Neuronal stem cell (in vitro differentiated cells): Measurements from ENCODE around the gene GJA9.

Experiments used
- DNase-seq: peaks from one replicate; pipeline ENCODE4 v3.0.0-alpha.2; 2013; ENCODE audit warnings: low spot score
- H2AFZ ChIP-seq: one replicate; pipeline ENCODE4 v1.6.1; 2013; ENCODE audit warnings: mild to moderate bottlenecking, low read length, inconsistent platforms
- H2AK5ac ChIP-seq: 2 replicates; pipeline ENCODE4 v1.6.1; 2013; ENCODE audit warnings: low read depth, mild to moderate bottlenecking, inconsistent platforms, low read length, moderate library complexity, mixed read lengths
- H2BK120ac ChIP-seq: 2 replicates; pipeline ENCODE4 v1.6.1; 2013; ENCODE audit warnings: low read depth, mild to moderate bottlenecking, inconsistent platforms, low read length, moderate library complexity, mixed read lengths
- H2BK12ac ChIP-seq: one replicate; pipeline ENCODE4 v1.6.1; 2013; ENCODE audit warnings: low read length, inconsistent platforms
- H2BK15ac ChIP-seq: 2 replicates; pipeline ENCODE4 v1.6.1; 2013; ENCODE audit warnings: mild to moderate bottlenecking, low read length, inconsistent platforms, mixed read lengths
- H2BK5ac ChIP-seq: one replicate; pipeline ENCODE4 v1.6.1; 2013; ENCODE audit warnings: inconsistent platforms, mild to moderate bottlenecking, low read length, moderate library complexity
- H3K14ac ChIP-seq: one replicate; pipeline ENCODE4 v1.6.1; 2013; ENCODE audit warnings: low read length, inconsistent platforms
- H3K18ac ChIP-seq: 2 replicates; pipeline ENCODE4 v1.6.1; 2013; ENCODE audit warnings: low read length, inconsistent platforms
- H3K23ac ChIP-seq: 2 replicates; pipeline ENCODE4 v1.6.1; 2013; ENCODE audit warnings: low read depth, mild to moderate bottlenecking, mixed read lengths, low read length, inconsistent platforms; ENCODE audit not compliant: poor library complexity
- H3K27ac ChIP-seq: replicated peaks from 3 replicates; pipeline ENCODE4 v1.5.1; 2013; ENCODE audit warnings: low read length, inconsistent platforms
- H3K27me3 ChIP-seq, 3 experiments: 2 replicates each; pipeline ENCODE4 v1.6.1; 2013; ENCODE audit warnings: low read length in 3 of 3, mild to moderate bottlenecking in 2 of 3, inconsistent platforms in 1 of 3, low read depth in 1 of 3, mixed read lengths in 1 of 3, moderate library complexity in 1 of 3; ENCODE audit not compliant: control insufficient read depth in 3 of 3, insufficient read depth in 3 of 3
- H3K36me3 ChIP-seq, 2 donors: replicated peaks in 1 of 2; 2 replicates each; pipeline ENCODE4 v1.6.1; 2013; ENCODE audit warnings: low read length in 2 of 2; ENCODE audit not compliant: control insufficient read depth in 2 of 2, insufficient read depth in 2 of 2
- H3K4ac ChIP-seq: 2 replicates; pipeline ENCODE4 v1.6.1; 2013; ENCODE audit warnings: inconsistent platforms, mild to moderate bottlenecking, low read length, moderate library complexity
- H3K4me1 ChIP-seq, 2 donors: 1 replicate in 1 of 2; 2 replicates in 1 of 2; pipeline ENCODE4 v1.6.1; 2013; ENCODE audit warnings: low read length in 2 of 2, low read depth in 1 of 2; ENCODE audit not compliant: control insufficient read depth in 2 of 2, insufficient read depth in 1 of 2
- H3K4me2 ChIP-seq: one replicate; pipeline ENCODE4 v1.6.1; 2013; ENCODE audit warnings: mild to moderate bottlenecking, low read length, inconsistent platforms; ENCODE audit not compliant: insufficient read depth, poor library complexity, severe bottlenecking
- H3K4me3 ChIP-seq, 2 donors: 2 replicates each; pipeline ENCODE4 v1.5.1; 2013; ENCODE audit warnings: low read length in 2 of 2, mild to moderate bottlenecking in 2 of 2, inconsistent platforms in 1 of 2, moderate library complexity in 1 of 2
- H3K79me1 ChIP-seq: one replicate; pipeline ENCODE4 v1.6.1; 2013; ENCODE audit warnings: low read depth, mild to moderate bottlenecking, inconsistent platforms, low read length, moderate library complexity
- H3K9ac ChIP-seq: one replicate; pipeline ENCODE4 v1.6.1; 2013; ENCODE audit warnings: mild to moderate bottlenecking, low read depth, low read length, inconsistent platforms; ENCODE audit not compliant: poor library complexity
- H3K9me3 ChIP-seq, 2 donors: replicated peaks in 1 of 2; 2 replicates each; pipeline versions ENCODE3 to v1.6.1; 2013; ENCODE audit warnings: low read length in 2 of 2, mild to moderate bottlenecking in 2 of 2, inconsistent platforms in 1 of 2, low read depth in 1 of 2, mixed read lengths in 1 of 2, moderate library complexity in 1 of 2; ENCODE audit not compliant: control insufficient read depth in 2 of 2, insufficient read depth in 1 of 2
- H4K8ac ChIP-seq: one replicate; pipeline ENCODE4 v1.6.1; 2013; ENCODE audit warnings: low read depth, mild to moderate bottlenecking, inconsistent platforms, low read length, moderate library complexity
- H4K91ac ChIP-seq: one replicate; pipeline ENCODE4 v1.6.1; 2013; ENCODE audit warnings: low read length, low read depth, mild to moderate bottlenecking, inconsistent platforms; ENCODE audit not compliant: poor library complexity
- WGBS, 2 donors: extraction: QIAGEN DNeasy Blood & Tissue Kit; methylation state at CpG; one replicate each; pipeline ENCODE4 v1.1.7; 2013; ENCODE audit warnings: missing lambda C conversion rate in 2 of 2, mixed read lengths in 1 of 2; ENCODE audit not compliant: insufficient read length in 2 of 2, insufficient replicate concordance in 1 of 2; ENCODE audit errors: extremely low coverage in 2 of 2; 5-methylcytosine and 5-hydroxymethylcytosine counted together

Gene GJA9

GRCh38 chr1:38925391-38925790, 44.0 kb upstream of the GJA9 start:
- Histone ChIP-seq H3K23ac (no peak overlapping the region), H2BK5ac (no peak overlapping the region), H4K91ac (no peak overlapping the region), H3K4ac (no peak overlapping the region), H3K27me3 (no peaks in the 10 kb centered on the region), H4K8ac (no peak overlapping the region), H3K4me3 (no peak overlapping the region), H2AFZ (no peak overlapping the region), H3K18ac (no peak overlapping the region), H2BK12ac (no peak overlapping the region), H3K79me1 (no peaks in the 10 kb centered on the region), H3K4me1 (peaks cover 8 to 9% of the 10 kb centered on the region in 2 donors), H3K4me2 (no peak overlapping the region), H2BK120ac (no peak overlapping the region), H3K9me3 (no peaks in the 10 kb centered on the region), H3K27ac (no peak overlapping the region), H3K14ac (no peak overlapping the region), H3K9ac (no peak overlapping the region), H2BK15ac (no peak overlapping the region), H2AK5ac (no peak overlapping the region), H3K36me3 (no peaks in the 10 kb centered on the region)
- WGBS, 2 donors, result no CpG with 5 or more reads among the region's 2 CpGs
- DNase-seq, result no peak

GRCh38 chr1:38923607-38924006, 42.2 kb upstream of the GJA9 start:
- Histone ChIP-seq H3K4ac (no peak overlapping the region), H4K91ac (no peak overlapping the region), H3K14ac (no peak overlapping the region), H2BK12ac (no peak overlapping the region), H2BK120ac (no peak overlapping the region), H2BK5ac (no peak overlapping the region), H3K9ac (no peak overlapping the region), H3K79me1 (no peaks in the 10 kb centered on the region), H3K23ac (no peak overlapping the region), H4K8ac (no peak overlapping the region), H3K27me3 (no peaks in the 10 kb centered on the region), H2BK15ac (no peak overlapping the region), H3K4me2 (no peak overlapping the region), H3K4me1 (peaks cover 0 to 2% of the 10 kb centered on the region in 2 donors), H3K18ac (no peak overlapping the region), H3K9me3 (no peaks in the 10 kb centered on the region), H3K4me3 (no peak overlapping the region), H2AK5ac (no peak overlapping the region), H3K27ac (no peak overlapping the region), H2AFZ (no peak overlapping the region), H3K36me3 (no peaks in the 10 kb centered on the region)
- DNase-seq, result no peak
- no CpG with 5 or more reads among the region's 3 CpGs for WGBS, 2 donors

- no CpG with 5 or more reads among the region's 3 CpGs for WGBS, 2 donors
- H3K23ac ChIP-seq, result no peak overlapping the region
- no peak overlapping the region for H2BK12ac ChIP-seq
- no peak overlapping the region for H3K14ac ChIP-seq
- H2AFZ ChIP-seq, result no peak overlapping the region
- no peak overlapping the region for H3K4ac ChIP-seq
- no peak overlapping the region for H2BK5ac ChIP-seq
- DNase-seq, result no peak
- no peak overlapping the region for H3K18ac ChIP-seq
- H3K36me3 ChIP-seq, result no peaks in the 10 kb centered on the region
- H3K9ac ChIP-seq, result no peak overlapping the region
- H3K79me1 ChIP-seq, result no peaks in the 10 kb centered on the region
- H3K4me3 ChIP-seq, result no peak overlapping the region
- H4K91ac ChIP-seq, result no peak overlapping the region
- H3K27me3 ChIP-seq, result no peaks in the 10 kb centered on the region
- no peak overlapping the region for H4K8ac ChIP-seq
- H2BK15ac ChIP-seq, result no peak overlapping the region
- no peak overlapping the region for H3K4me2 ChIP-seq
- H3K27ac ChIP-seq, result no peak overlapping the region
- H3K9me3 ChIP-seq, result no peaks in the 10 kb centered on the region
- H2AK5ac ChIP-seq, result no peak overlapping the region
- H2BK120ac ChIP-seq, result no peak overlapping the region
- peaks cover 0 to 2% of the 10 kb centered on the region in 2 donors for H3K4me1 ChIP-seq
Measured at GRCh38 chr1:38919130-38919529, 37.7 kb upstream of the GJA9 start.

- no peak overlapping the region for H3K14ac ChIP-seq
- H3K27me3 ChIP-seq, result no peaks in the 10 kb centered on the region
- no peak overlapping the region for H3K4me2 ChIP-seq
- H3K4me1 ChIP-seq, result peaks cover 0 to 2% of the 10 kb centered on the region in 2 donors
- no peak overlapping the region for H2AK5ac ChIP-seq
- no peaks in the 10 kb centered on the region for H3K9me3 ChIP-seq
- H3K36me3 ChIP-seq, result no peaks in the 10 kb centered on the region
- no peak overlapping the region for H2BK15ac ChIP-seq
- no peak overlapping the region for H3K9ac ChIP-seq
- H2BK120ac ChIP-seq, result no peak overlapping the region
- no peak overlapping the region for H3K4me3 ChIP-seq
- no peak overlapping the region for H4K91ac ChIP-seq
- H2BK12ac ChIP-seq, result no peak overlapping the region
- no peak overlapping the region for H3K23ac ChIP-seq
- no peak overlapping the region for H2BK5ac ChIP-seq
- WGBS, 2 donors, result no CpG with 5 or more reads among the region's 5 CpGs
- H3K27ac ChIP-seq, result no peak overlapping the region
- DNase-seq, result no peak
- H4K8ac ChIP-seq, result no peak overlapping the region
- H2AFZ ChIP-seq, result no peak overlapping the region
- no peak overlapping the region for H3K4ac ChIP-seq
- no peaks in the 10 kb centered on the region for H3K79me1 ChIP-seq
- no peak overlapping the region for H3K18ac ChIP-seq
Measured at GRCh38 chr1:38918568-38918967, 37.2 kb upstream of the GJA9 start.
